WERI-Rb-1 (cell line): ENCODE data around the gene DGKD.

ENCODE experiments used
- DNase-seq: peaks from one replicate; pipeline ENCODE4 v3.0.0-alpha.2; 2020
- H3K27ac ChIP-seq: fragments of 250-450 bp; sonication (Bioruptor Pico); 2 replicates; pipeline ENCODE4 v1.5.1; 2020; ENCODE audit warnings: mild to moderate bottlenecking, moderate library complexity
- H3K27me3 ChIP-seq: fragments of 250-450 bp; sonication (Bioruptor Pico); 2 replicates; pipeline ENCODE4 v1.5.1; 2021; ENCODE audit warnings: mild to moderate bottlenecking, low read depth, moderate library complexity; ENCODE audit not compliant: insufficient read depth, severe bottlenecking
- H3K36me3 ChIP-seq: fragments of 250-450 bp; sonication (Bioruptor Pico); 2 replicates; pipeline ENCODE4 v1.5.1; 2020; ENCODE audit warnings: mild to moderate bottlenecking, moderate library complexity
- H3K4me3 ChIP-seq: 2 replicates; pipeline ENCODE4 v1.5.1; 2011; ENCODE audit warnings: low read depth, mild to moderate bottlenecking, control low read depth, low read length
- H3K9me3 ChIP-seq: fragments of 250-450 bp; sonication (Bioruptor Pico); 2 replicates; pipeline ENCODE4 v1.5.1; 2021; ENCODE audit warnings: mild to moderate bottlenecking, moderate library complexity; ENCODE audit not compliant: severe bottlenecking
- CTCF ChIP-seq: IDR thresholded peaks from 2 replicates; pipeline ENCODE4 v1.5.1; 2011; ENCODE audit warnings: low read depth, mild to moderate bottlenecking, control low read depth, inconsistent platforms, low read length

The DGKD gene

GRCh38 chr2:233363744-233364235 is 9.5 kb downstream of the DGKD start:
- H3K36me3 ChIP-seq = peaks cover 5% of the 10 kb centered on the region
- no peaks in the 10 kb centered on the region for H3K9me3 ChIP-seq
- no peaks in the 10 kb centered on the region for H3K27me3 ChIP-seq
- no peak overlapping the region for H3K27ac ChIP-seq
- TF ChIP-seq CTCF = no peak
- no peak overlapping the region for H3K4me3 ChIP-seq
- DNase-seq = no peak

GRCh38 chr2:233365861-233366520 is 11.7 kb downstream of the DGKD start:
- Histone ChIP-seq H3K9me3 (no peaks in the 10 kb centered on the region), H3K4me3 (no peak overlapping the region), H3K27ac (no peak overlapping the region), H3K27me3 (no peaks in the 10 kb centered on the region), H3K36me3 (peaks cover 5% of the 10 kb centered on the region; the same call in 1 of the 2 replicates)
- TF ChIP-seq CTCF = no peak
- no peak for DNase-seq

GRCh38 chr2:233367586-233367985 is 13.3 kb downstream of the DGKD start:
- no peak for DNase-seq
- Histone ChIP-seq H3K27ac (no peak overlapping the region), H3K4me3 (no peak overlapping the region), H3K36me3 (peaks cover 5% of the 10 kb centered on the region; the same call in 1 of the 2 replicates), H3K9me3 (no peaks in the 10 kb centered on the region), H3K27me3 (no peaks in the 10 kb centered on the region)
- no peak for TF ChIP-seq CTCF

- Histone ChIP-seq H3K4me3 (no peak overlapping the region), H3K9me3 (no peaks in the 10 kb centered on the region), H3K27ac (no peak overlapping the region), H3K36me3 (peaks cover 4% of the 10 kb centered on the region; the same call in 1 of the 2 replicates), H3K27me3 (no peaks in the 10 kb centered on the region)
- no peak for TF ChIP-seq CTCF
- DNase-seq = no peak
Measured at GRCh38 chr2:233368756-233369155, 14.5 kb downstream of the DGKD start.

GRCh38 chr2:233369462-233369861 is 15.2 kb downstream of the DGKD start:
- Histone ChIP-seq H3K27me3 (no peaks in the 10 kb centered on the region), H3K9me3 (no peaks in the 10 kb centered on the region), H3K36me3 (no peaks in the 10 kb centered on the region), H3K27ac (no peak overlapping the region), H3K4me3 (no peak overlapping the region)
- TF ChIP-seq CTCF = no peak
- no peak for DNase-seq
